ENCODE results near the gene P2RY11.

P2RY11 gene

GRCh38 chr19:10095622-10095947 is 15.9 kb upstream of the P2RY11 start:
- Histone ChIP-seq H3K4me1 (ENCODE audit: insufficient read depth, low read length) (no peaks in the 10 kb centered on the region), H3K9me3 (ENCODE audit: low read length) (no peaks in the 10 kb centered on the region), H3K27ac (ENCODE audit: low read depth, low read length) (peak overlapping the region; percentile 72), H3K9ac (ENCODE audit: low read length) (no peak overlapping the region), H3K36me3 (ENCODE audit: insufficient read depth, low read length) (no peaks in the 10 kb centered on the region), H3K27me3 (ENCODE audit: control insufficient read depth in 1 of 2, insufficient read depth in 2 of 2, low read length in 2 of 2) (no peaks in the 10 kb centered on the region), H3K4me3 (ENCODE audit: low read depth in 1 of 2, low read length in 2 of 2) (no peak overlapping the region)

DNA sequence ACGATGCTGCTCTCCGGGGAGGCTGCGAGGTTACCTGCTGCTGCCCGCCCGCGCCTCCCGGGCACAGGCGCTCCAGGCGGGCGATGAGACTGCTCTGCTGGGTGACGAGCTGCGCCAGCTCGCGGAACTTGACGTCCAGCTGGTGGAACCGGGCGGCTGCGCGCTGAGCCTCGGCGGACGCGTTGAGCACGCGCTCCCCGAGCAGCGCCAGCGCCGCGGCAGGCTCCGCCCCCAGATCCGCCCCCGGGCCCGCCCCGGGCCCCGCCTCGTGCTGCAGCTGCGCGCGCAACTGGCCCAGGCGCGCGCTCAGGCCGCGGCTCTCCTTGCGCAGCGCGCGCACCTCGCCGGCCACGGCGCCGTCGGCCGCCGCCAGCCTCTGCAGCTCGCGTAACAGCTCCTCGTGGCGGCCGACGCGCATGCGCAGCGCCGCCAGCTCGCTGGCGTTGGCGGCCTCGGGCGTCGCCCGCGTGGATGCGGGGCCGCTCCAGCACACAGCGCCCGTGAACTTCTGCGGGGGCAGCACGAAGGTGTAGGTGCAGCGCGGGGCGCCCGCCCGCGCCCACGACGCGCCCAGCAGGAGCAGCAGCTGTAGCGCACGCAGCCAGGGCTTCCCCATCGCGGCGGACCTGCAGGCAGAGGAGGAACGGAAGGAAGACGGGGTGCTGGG is 15.4 kb upstream of the P2RY11 start:
- Histone ChIP-seq H3K9me3 (ENCODE audit: low read length) (no peaks in the 10 kb centered on the region), H3K36me3 (ENCODE audit: insufficient read depth, low read length) (no peaks in the 10 kb centered on the region), H3K9ac (ENCODE audit: low read length) (no peak overlapping the region), H3K4me1 (ENCODE audit: insufficient read depth, low read length) (no peaks in the 10 kb centered on the region), H3K27ac (ENCODE audit: low read depth, low read length) (peak overlapping the region; percentile 72), H3K4me3 (ENCODE audit: low read depth in 1 of 2, low read length in 2 of 2) (peak overlapping the region; percentile 27 to 56), H3K27me3 (ENCODE audit: control insufficient read depth in 1 of 2, insufficient read depth in 2 of 2, low read length in 2 of 2) (no peaks in the 10 kb centered on the region)

DNA sequence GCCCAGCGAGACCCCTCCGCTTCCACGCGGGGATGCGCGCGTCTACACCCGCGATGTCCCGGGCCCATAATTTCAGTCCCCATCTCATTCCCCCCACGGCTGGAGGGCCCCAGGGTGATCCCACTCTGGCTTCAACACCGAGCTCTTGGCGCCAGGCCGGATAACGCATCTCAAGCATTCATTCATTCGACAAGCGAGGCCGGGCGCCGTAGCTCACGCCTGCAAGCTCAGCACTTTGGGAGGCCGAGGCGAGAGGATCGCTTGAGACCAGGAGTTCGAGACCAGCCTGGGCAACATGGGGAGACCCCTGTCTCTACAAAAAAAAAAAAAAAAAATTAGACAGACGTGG is 14.9 kb upstream of the P2RY11 start:
- Histone ChIP-seq H3K9me3 (ENCODE audit: low read length) (no peaks in the 10 kb centered on the region), H3K36me3 (ENCODE audit: insufficient read depth, low read length) (no peaks in the 10 kb centered on the region), H3K4me1 (ENCODE audit: insufficient read depth, low read length) (no peaks in the 10 kb centered on the region), H3K9ac (ENCODE audit: low read length) (no peak overlapping the region), H3K27ac (ENCODE audit: low read depth, low read length) (peak overlapping the region; percentile 52), H3K4me3 (ENCODE audit: low read depth in 1 of 2, low read length in 2 of 2) (peak overlapping the region; percentile 27 to 56), H3K27me3 (ENCODE audit: control insufficient read depth in 1 of 2, insufficient read depth in 2 of 2, low read length in 2 of 2) (no peaks in the 10 kb centered on the region)

DNA sequence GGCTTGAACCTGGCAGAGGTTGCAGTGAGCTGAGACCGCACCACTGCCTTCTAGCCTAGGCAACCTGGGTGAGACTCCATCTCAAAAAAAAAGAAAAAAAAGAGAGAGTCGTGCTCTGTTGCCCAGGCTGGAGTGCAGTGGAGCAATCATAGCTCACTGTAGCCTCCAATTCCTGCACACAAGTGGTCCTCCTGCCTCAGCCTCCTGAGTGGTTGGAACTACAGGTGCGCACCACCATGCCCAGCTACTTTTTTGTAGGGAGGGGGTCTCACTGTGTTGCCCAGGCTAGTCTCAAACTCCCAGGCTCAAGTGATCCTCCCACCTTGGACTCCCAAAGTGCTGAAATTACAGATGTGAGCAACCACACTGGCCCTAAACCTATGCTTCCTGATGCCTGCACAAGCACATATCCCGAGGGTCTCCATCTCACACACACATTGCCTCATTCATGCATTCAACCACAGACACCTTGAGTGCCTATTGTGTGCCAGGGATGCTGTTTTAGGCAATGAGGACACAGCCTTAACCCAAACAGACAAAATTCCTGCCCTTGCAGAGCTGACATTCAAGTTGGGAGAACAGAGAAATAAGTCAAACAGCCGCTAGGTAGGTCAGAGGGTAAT is 11.2 kb upstream of the P2RY11 start:
- no peak overlapping the region for H3K9ac ChIP-seq (ENCODE audit: low read length)
- no peaks in the 10 kb centered on the region for H3K9me3 ChIP-seq (ENCODE audit: low read length)
- no peak overlapping the region for H3K4me3 ChIP-seq (ENCODE audit: low read depth in 1 of 2, low read length in 2 of 2)
- no peaks in the 10 kb centered on the region for H3K27me3 ChIP-seq (ENCODE audit: control insufficient read depth in 1 of 2, insufficient read depth in 2 of 2, low read length in 2 of 2)
- H3K27ac ChIP-seq (ENCODE audit: low read depth, low read length), result no peak overlapping the region
- H3K4me1 ChIP-seq (ENCODE audit: insufficient read depth, low read length), result peaks cover under 1% of the 10 kb centered on the region
- no peaks in the 10 kb centered on the region for H3K36me3 ChIP-seq (ENCODE audit: insufficient read depth, low read length)

DNA sequence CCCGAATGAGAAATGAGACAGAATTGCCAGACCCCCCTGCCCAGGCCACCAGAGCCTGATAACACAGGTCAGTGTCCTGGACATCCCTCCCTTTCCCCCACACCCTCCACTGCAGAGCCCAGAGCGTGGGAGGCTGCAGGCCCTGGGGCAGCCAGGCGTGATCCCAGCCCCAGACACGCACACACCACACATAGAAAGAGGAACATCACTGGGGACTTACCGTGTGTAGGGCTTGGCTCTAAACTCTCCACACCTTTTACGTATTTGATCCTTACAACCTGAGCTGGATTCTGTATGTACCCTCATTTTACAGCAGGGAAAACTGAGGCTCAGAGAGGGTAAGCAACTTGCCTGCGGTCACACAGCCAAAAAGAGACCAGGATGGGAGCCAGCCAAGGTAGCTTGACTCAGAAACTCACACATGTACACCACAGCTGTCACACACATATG is 8.7 kb upstream of the P2RY11 start:
- no peaks in the 10 kb centered on the region for H3K9me3 ChIP-seq (ENCODE audit: low read length)
- H3K4me3 ChIP-seq (ENCODE audit: low read depth in 1 of 2, low read length in 2 of 2), result no peak overlapping the region
- H3K27me3 ChIP-seq (ENCODE audit: control insufficient read depth in 1 of 2, insufficient read depth in 2 of 2, low read length in 2 of 2), result no peaks in the 10 kb centered on the region
- H3K4me1 ChIP-seq (ENCODE audit: insufficient read depth, low read length), result peaks cover 16% of the 10 kb centered on the region
- H3K36me3 ChIP-seq (ENCODE audit: insufficient read depth, low read length), result peaks cover 4% of the 10 kb centered on the region
- no peak overlapping the region for H3K9ac ChIP-seq (ENCODE audit: low read length)
- no peak overlapping the region for H3K27ac ChIP-seq (ENCODE audit: low read depth, low read length)

DNA sequence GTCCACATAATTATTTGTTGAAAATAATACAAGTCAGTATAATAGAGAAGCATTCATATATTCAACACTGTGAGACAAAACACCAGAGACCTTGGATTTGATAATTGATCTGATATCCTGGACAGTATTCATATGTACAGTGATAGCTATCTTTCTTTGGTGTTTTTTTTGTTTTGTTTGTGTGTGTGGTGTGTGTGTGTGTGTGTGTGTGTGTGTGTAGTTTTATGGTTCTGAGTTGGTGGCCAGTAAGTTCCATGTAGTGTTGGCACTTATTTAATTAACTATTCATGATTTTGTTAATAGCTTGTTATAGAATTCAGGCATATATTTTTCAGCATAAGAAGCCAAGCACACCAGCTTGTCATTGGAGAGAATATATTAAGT is 7.4 kb upstream of the P2RY11 start:
- H3K36me3 ChIP-seq (ENCODE audit: insufficient read depth, low read length), result peaks cover 15% of the 10 kb centered on the region
- peaks cover 16% of the 10 kb centered on the region for H3K4me1 ChIP-seq (ENCODE audit: insufficient read depth, low read length)
- no peak overlapping the region for H3K4me3 ChIP-seq (ENCODE audit: low read depth in 1 of 2, low read length in 2 of 2)
- no peak overlapping the region for H3K9ac ChIP-seq (ENCODE audit: low read length)
- H3K27me3 ChIP-seq (ENCODE audit: control insufficient read depth in 1 of 2, insufficient read depth in 2 of 2, low read length in 2 of 2), result no peaks in the 10 kb centered on the region
- no peak overlapping the region for H3K27ac ChIP-seq (ENCODE audit: low read depth, low read length)
- H3K9me3 ChIP-seq (ENCODE audit: low read length), result no peaks in the 10 kb centered on the region

DNA sequence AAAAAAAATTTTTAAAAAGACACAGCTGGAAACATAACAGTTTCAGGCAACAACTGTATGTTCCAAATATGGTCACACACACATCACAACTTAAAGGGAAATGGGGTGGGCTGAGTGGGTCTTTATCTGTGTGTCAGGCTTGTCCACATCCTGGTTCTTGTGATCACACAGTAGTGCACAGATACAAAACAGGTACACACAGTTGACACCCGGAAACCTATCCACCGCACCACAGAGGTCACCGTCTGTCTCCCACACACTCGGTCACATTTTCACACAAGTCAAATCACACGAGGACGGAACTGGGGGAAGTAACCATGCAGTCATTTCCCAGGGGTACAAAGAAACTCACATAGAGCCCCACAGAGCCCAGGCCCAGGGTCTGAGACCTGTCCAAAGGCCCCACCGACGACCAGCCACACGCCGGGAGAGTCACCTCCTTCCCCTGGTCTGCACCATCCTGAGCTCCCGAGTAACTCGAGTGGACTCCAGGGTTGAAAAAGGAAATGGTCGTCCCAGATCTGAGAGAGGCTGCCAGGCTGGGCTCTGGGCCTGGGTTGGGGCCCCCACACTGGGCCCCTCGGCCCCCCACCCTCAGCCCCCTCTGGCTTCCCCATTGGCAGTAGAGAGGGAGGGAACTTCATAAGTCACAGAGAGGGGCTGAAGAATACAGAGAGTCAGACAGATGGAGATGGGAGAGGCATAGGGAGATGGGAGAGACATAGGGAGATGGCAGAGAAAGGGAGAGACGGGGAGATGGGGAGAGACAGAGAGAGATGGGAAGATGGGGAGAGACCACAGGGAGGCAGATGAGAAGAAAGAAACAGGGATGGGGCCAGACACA is 6.6 kb upstream of the P2RY11 start:
- no peak overlapping the region for H3K4me3 ChIP-seq (ENCODE audit: low read depth in 1 of 2, low read length in 2 of 2)
- H3K27me3 ChIP-seq (ENCODE audit: control insufficient read depth in 1 of 2, insufficient read depth in 2 of 2, low read length in 2 of 2), result no peaks in the 10 kb centered on the region
- H3K9me3 ChIP-seq (ENCODE audit: low read length), result no peaks in the 10 kb centered on the region
- peaks cover 23% of the 10 kb centered on the region for H3K36me3 ChIP-seq (ENCODE audit: insufficient read depth, low read length)
- H3K9ac ChIP-seq (ENCODE audit: low read length), result no peak overlapping the region
- no peak overlapping the region for H3K27ac ChIP-seq (ENCODE audit: low read depth, low read length)
- peaks cover 16% of the 10 kb centered on the region for H3K4me1 ChIP-seq (ENCODE audit: insufficient read depth, low read length)

- no peak overlapping the region for H3K9ac ChIP-seq (ENCODE audit: low read length)
- no peaks in the 10 kb centered on the region for H3K9me3 ChIP-seq (ENCODE audit: low read length)
- no peaks in the 10 kb centered on the region for H3K27me3 ChIP-seq (ENCODE audit: control insufficient read depth in 1 of 2, insufficient read depth in 2 of 2, low read length in 2 of 2)
- H3K4me3 ChIP-seq (ENCODE audit: low read depth in 1 of 2, low read length in 2 of 2), result peak overlapping the region; percentile 77 to 89
- peaks cover 26% of the 10 kb centered on the region for H3K36me3 ChIP-seq (ENCODE audit: insufficient read depth, low read length)
- H3K4me1 ChIP-seq (ENCODE audit: insufficient read depth, low read length), result peaks cover 16% of the 10 kb centered on the region
- H3K27ac ChIP-seq (ENCODE audit: low read depth, low read length), result no peak overlapping the region
Observed at GRCh38 chr19:10105509-10106099, 5.9 kb upstream of the P2RY11 start.

DNA sequence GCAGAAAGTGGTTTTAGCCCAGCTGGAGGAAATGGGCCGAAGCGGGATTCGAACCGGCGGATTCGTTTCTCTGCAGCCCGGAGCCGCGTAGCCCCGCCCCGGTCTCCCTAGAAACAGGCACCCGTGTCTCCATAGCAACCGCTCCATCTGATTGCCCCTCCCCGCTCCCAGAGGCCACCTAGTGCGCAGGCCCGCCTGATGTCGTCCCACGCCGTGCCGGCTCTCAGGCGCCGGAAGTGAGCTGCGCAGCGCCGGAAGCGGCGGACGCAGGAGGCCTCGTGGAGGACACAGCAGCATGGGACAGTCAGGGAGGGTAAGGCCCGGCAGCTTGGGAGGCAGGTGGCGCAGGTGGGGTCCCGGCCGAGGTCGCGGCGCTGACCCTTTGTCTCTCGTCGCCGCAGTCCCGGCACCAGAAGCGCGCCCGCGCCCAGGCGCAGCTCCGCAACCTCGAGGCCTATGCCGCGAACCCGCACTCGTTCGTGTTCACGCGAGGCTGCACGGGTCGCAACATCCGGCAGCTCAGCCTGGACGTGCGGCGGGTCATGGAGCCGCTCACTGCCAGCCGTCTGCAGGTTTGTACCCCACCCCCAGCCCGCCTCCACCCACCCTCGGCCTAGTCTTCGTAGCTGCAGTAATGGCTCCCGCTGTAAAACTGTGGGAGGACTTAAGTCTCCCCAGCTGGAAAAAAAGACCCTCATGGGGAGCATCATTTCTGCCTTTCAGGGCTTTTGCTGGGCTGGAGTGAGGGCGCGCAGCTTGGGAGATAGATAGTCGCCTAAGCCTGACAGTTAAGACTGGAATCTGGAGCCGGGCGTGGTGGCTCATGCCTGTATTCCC is 5.2 kb upstream of the P2RY11 start, which contains the start of gene PPAN:
Gene PPAN (plus strand): TSS at position 263 of the 837 bp plus-strand sequence. CDS start 33 bp downstream, at position 296.
- H3K36me3 ChIP-seq (ENCODE audit: insufficient read depth, low read length), result peaks cover 30% of the 10 kb centered on the region
- no peaks in the 10 kb centered on the region for H3K9me3 ChIP-seq (ENCODE audit: low read length)
- H3K9ac ChIP-seq (ENCODE audit: low read length), result peak within 1 kb of the TSS; percentile 27
- no peaks in the 10 kb centered on the region for H3K27me3 ChIP-seq (ENCODE audit: control insufficient read depth in 1 of 2, insufficient read depth in 2 of 2, low read length in 2 of 2)
- H3K27ac ChIP-seq (ENCODE audit: low read depth, low read length), result peak within 1 kb of the TSS; percentile 63
- peak within 1 kb of the TSS; percentile 77 to 89 for H3K4me3 ChIP-seq (ENCODE audit: low read depth in 1 of 2, low read length in 2 of 2)
- peaks cover 16% of the 10 kb centered on the region for H3K4me1 ChIP-seq (ENCODE audit: insufficient read depth, low read length)

DNA sequence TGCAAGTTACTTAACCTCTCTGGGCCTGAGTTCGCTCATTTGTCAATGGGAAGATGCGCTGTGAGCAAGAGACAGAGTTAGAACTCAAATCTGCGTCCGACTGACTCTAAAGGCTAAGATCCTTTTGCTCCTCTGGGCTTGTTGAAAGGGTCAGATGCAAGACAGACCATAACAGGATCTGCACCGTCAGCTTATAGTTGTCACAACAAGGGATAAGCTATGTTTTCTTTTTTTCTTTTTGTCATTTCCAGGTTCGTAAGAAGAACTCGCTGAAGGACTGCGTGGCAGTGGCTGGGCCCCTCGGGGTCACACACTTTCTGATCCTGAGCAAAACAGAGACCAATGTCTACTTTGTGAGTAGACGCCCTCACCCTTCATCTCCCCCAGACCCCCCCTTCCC is 4.2 kb upstream of the P2RY11 start:
- peaks cover 16% of the 10 kb centered on the region for H3K4me1 ChIP-seq (ENCODE audit: insufficient read depth, low read length)
- H3K27me3 ChIP-seq (ENCODE audit: control insufficient read depth in 1 of 2, insufficient read depth in 2 of 2, low read length in 2 of 2), result no peaks in the 10 kb centered on the region
- peak overlapping the region in 1 of 2 donors; percentile 77 for H3K4me3 ChIP-seq (ENCODE audit: low read depth in 1 of 2, low read length in 2 of 2)
- no peaks in the 10 kb centered on the region for H3K9me3 ChIP-seq (ENCODE audit: low read length)
- H3K9ac ChIP-seq (ENCODE audit: low read length), result peak overlapping the region; percentile 27
- H3K36me3 ChIP-seq (ENCODE audit: insufficient read depth, low read length), result peaks cover 30% of the 10 kb centered on the region
- H3K27ac ChIP-seq (ENCODE audit: low read depth, low read length), result no peak overlapping the region
